ENCODE measurements around the gene U2AF2. TPM values are rescaled to one million over a fixed set of nuclear protein-coding genes. Genes with fewer than 3 reads are reported as not detected.
A peak's percentile ranks its signal among the peaks of the same experiment; 100 is the strongest.

Gene U2AF2
- total and polyA plus RNA-seq, 4 experiments from 2014 or later: 1.3 to 259 (median 135) TPM

- CTCF ChIA-PET (ENCODE audit: partially characterized antibody): interaction anchor here (0.6 to 9.1 kb wide), 13 partner anchors 8 to 472 kb away, joined by 3 to 94 read pairs (median 4); partner anchors contain the start of genes FIZ1, ZNF524 and ZNF865
- Histone ChIP-seq H3K27me3 (ENCODE audit: insufficient read depth, low read length) (no peaks in the 10 kb centered on the region), H3K9me3 (ENCODE audit: control insufficient read depth in 1 of 2, low read length in 2 of 2) (no peaks in the 10 kb centered on the region), H3K4me3 (ENCODE audit: low read length in 2 of 2) (peak overlapping the region; percentile 57 to 64), H3K36me3 (ENCODE audit: insufficient read depth, low read length) (no peaks in the 10 kb centered on the region), H3K4me1 (ENCODE audit: insufficient read depth, low read length) (peaks cover 38% of the 10 kb centered on the region), H3K27ac (ENCODE audit: low read depth, low read length) (peak overlapping the region; percentile 88)
- Mint-ChIP-seq H3K36me3 (peaks cover 0 to 11% of the 10 kb centered on the region in 2 donors), H3K27ac (peak overlapping the region; percentile 96 to 99 (median 98)), H3K4me1 (peaks cover 30 to 56% (median 42%) of the 10 kb centered on the region in 4 donors), H3K27me3 (no peaks in the 10 kb centered on the region), H3K4me3 (peak overlapping the region; percentile 88 to 96 (median 90)), H3K9me3 (no peaks in the 10 kb centered on the region)
- no peak for DNase-seq
- POLR2A ChIA-PET (ENCODE audit: partially characterized antibody): interaction anchor here (0.6 to 6.2 kb wide), 15 partner anchors 8 to 241 kb away, joined by 3 to 95 read pairs (median 7); partner anchors contain the start of genes FIZ1, TMEM238, U2AF2 and UBE2S
- intact Hi-C loops (cut with micrococcal nuclease): loop anchor here (10.0 kb wide), 1 partner anchor 240 kb away; the partner anchor contains the start of genes RPL28 and TMEM238
These were observed 29.9 kb upstream of the U2AF2 start for GRCh38 chr19:55625004-55625326.

DNA sequence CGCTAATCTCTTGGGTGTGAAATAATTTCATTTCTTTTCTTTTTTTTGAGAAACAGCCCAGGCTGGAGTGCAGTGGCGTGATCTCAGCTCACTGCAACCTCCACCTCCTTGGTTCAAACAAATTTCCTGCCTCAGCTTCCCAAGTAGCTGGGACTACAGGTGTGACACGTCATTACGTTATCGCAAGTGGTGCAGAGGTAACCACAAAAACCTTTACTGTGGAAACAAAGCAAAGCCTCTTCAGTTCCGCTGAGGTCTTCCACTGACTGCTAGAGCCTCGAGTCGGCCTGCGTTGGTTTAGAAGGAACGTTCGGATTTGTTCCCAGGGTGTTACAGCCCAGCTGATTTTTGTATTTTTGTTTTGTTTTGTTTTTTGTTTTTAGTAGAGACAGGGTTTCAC lies 28.5 kb upstream of the U2AF2 start:
- ChIA-PET CTCF (ENCODE audit: partially characterized antibody) (interaction anchor here (0.8 to 9.1 kb wide), 18 partner anchors 9 to 485 kb away, joined by 3 to 94 read pairs (median 4); partner anchors contain the start of genes FIZ1, NAT14, ZNF524 and ZNF865), POLR2A (ENCODE audit: partially characterized antibody) (interaction anchor here (0.8 to 6.2 kb wide), 18 partner anchors 9 to 508 kb away, joined by 3 to 95 read pairs (median 6); partner anchors contain the start of genes FIZ1, ISOC2, KMT5C and PPP1R12C)
- peaks cover 34% of the 10 kb centered on the region for H3K4me1 ChIP-seq (ENCODE audit: insufficient read depth, low read length)
- Mint-ChIP-seq H3K36me3 (peaks cover 0 to 8% of the 10 kb centered on the region in 2 donors), H3K9me3 (no peaks in the 10 kb centered on the region), H3K4me1 (peaks cover 25 to 43% (median 35%) of the 10 kb centered on the region in 4 donors), H3K4me3 (peak overlapping the region; percentile 78 to 93 (median 84)), H3K27ac (peak overlapping the region; percentile 87 to 97 (median 97)), H3K27me3 (no peaks in the 10 kb centered on the region)
- no peaks in the 10 kb centered on the region for H3K36me3 ChIP-seq (ENCODE audit: insufficient read depth, low read length)
- peak; percentile 84 to 90 (median 85) for DNase-seq
- intact Hi-C loops (cut with micrococcal nuclease): loop anchor here (1.0 to 10.0 kb wide), 2 partner anchors 46 to 242 kb away; partner anchors contain the start of genes RPL28, TMEM238 and ZNF579
- H3K9me3 ChIP-seq (ENCODE audit: control insufficient read depth in 1 of 2, low read length in 2 of 2): no peaks in the 10 kb centered on the region
- no peaks in the 10 kb centered on the region for H3K27me3 ChIP-seq (ENCODE audit: insufficient read depth, low read length)
- peak overlapping the region in 1 of 2 donors; percentile 7 for H3K4me3 ChIP-seq (ENCODE audit: low read length in 2 of 2)
- peak overlapping the region; percentile 61 for H3K27ac ChIP-seq (ENCODE audit: low read depth, low read length)

DNA sequence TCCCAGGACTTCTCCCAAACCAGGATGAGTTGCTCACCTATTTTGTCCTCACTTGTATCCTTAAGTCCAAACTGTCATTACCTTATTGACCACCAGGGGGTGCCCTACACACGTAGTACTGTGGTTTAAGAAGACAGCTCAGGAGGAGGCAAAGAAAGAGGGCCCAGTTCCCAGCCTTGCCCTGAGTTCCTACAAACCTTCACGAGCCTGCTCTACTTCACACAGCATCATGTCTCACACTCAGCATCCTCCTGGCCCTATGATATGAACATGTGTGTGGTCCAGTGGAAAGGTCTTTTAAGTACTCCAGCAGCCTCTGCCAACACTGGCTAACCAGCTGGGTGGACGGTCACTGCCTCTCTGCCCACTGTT lies 22.4 kb upstream of the U2AF2 start:
- no peaks in the 10 kb centered on the region for H3K9me3 ChIP-seq (ENCODE audit: control insufficient read depth in 1 of 2, low read length in 2 of 2)
- Mint-ChIP-seq H3K4me1 (peaks cover 30 to 55% (median 43%) of the 10 kb centered on the region in 4 donors), H3K4me3 (peak overlapping the region; percentile 4 to 68 (median 52)), H3K9me3 (peaks cover 0 to 4% (median 0%) of the 10 kb centered on the region in 8 donors), H3K36me3 (peaks cover 4 to 19% of the 10 kb centered on the region in 2 donors), H3K27me3 (no peaks in the 10 kb centered on the region), H3K27ac (peak overlapping the region; percentile 69 to 98 (median 91))
- ChIA-PET CTCF (ENCODE audit: partially characterized antibody) (interaction anchor here (0.8 to 7.6 kb wide), 27 partner anchors 9 to 569 kb away, joined by 3 to 165 read pairs (median 10); partner anchors contain the start of genes FIZ1, ISOC2, RDH13 and TMEM238), POLR2A (ENCODE audit: partially characterized antibody) (interaction anchor here (0.5 to 9.9 kb wide), 15 partner anchors 8 to 442 kb away, joined by 3 to 91 read pairs (median 5); partner anchors contain the start of genes FIZ1, U2AF2, ZNF524 and ZNF581)
- H3K27ac ChIP-seq (ENCODE audit: low read depth, low read length): no peak overlapping the region
- H3K4me1 ChIP-seq (ENCODE audit: insufficient read depth, low read length): peaks cover 41% of the 10 kb centered on the region
- H3K4me3 ChIP-seq (ENCODE audit: low read length in 2 of 2): no peak overlapping the region
- H3K36me3 ChIP-seq (ENCODE audit: insufficient read depth, low read length): no peaks in the 10 kb centered on the region
- peak; percentile 85 to 95 (median 88) for DNase-seq
- H3K27me3 ChIP-seq (ENCODE audit: insufficient read depth, low read length): no peaks in the 10 kb centered on the region
- intact Hi-C loops (cut with micrococcal nuclease): loop anchor here (1.0 to 10.0 kb wide), 5 partner anchors 8 to 435 kb away; partner anchors contain the start of genes PPP6R1 and ZNF784

GRCh38 chr19:55633861-55634260 lies 21.0 kb upstream of the U2AF2 start:
- Mint-ChIP-seq H3K9me3 (peaks cover 0 to 4% (median 0%) of the 10 kb centered on the region in 8 donors), H3K36me3 (peaks cover 10 to 24% of the 10 kb centered on the region in 2 donors), H3K27me3 (no peaks in the 10 kb centered on the region), H3K4me3 (peak overlapping the region in 2 of 8 donors; percentile 98 to 100), H3K27ac (peak overlapping the region in 2 of 7 donors; percentile 98 to 100), H3K4me1 (peaks cover 38 to 63% (median 49%) of the 10 kb centered on the region in 4 donors)
- DNase-seq: peak in 1 of 5 donors; percentile 13
- peaks cover 48% of the 10 kb centered on the region for H3K4me1 ChIP-seq (ENCODE audit: insufficient read depth, low read length)
- no peaks in the 10 kb centered on the region for H3K36me3 ChIP-seq (ENCODE audit: insufficient read depth, low read length)
- POLR2A ChIA-PET (ENCODE audit: partially characterized antibody): interaction anchor here (1.2 to 9.9 kb wide), 11 partner anchors 8 to 547 kb away, joined by 3 to 91 read pairs (median 11); partner anchors contain the start of genes CCDC106, FIZ1, U2AF2 and UBE2S
- no peaks in the 10 kb centered on the region for H3K9me3 ChIP-seq (ENCODE audit: control insufficient read depth in 1 of 2, low read length in 2 of 2)
- peak overlapping the region; percentile 9 to 20 for H3K4me3 ChIP-seq (ENCODE audit: low read length in 2 of 2)
- CTCF ChIA-PET (ENCODE audit: partially characterized antibody): interaction anchor here (0.7 to 7.6 kb wide), 21 partner anchors 9 to 545 kb away, joined by 3 to 165 read pairs (median 11); partner anchors contain the start of genes FIZ1, ISOC2, U2AF2 and ZNF524
- H3K27me3 ChIP-seq (ENCODE audit: insufficient read depth, low read length): no peaks in the 10 kb centered on the region
- intact Hi-C loops (cut with micrococcal nuclease): loop anchor here (1.0 to 10.0 kb wide), 4 partner anchors 41 to 433 kb away; partner anchors contain the start of genes EPN1, PPP6R1 and ZNF579
- H3K27ac ChIP-seq (ENCODE audit: low read depth, low read length): peak overlapping the region; percentile 100

- Mint-ChIP-seq H3K4me3 (peak overlapping the region; percentile 96 to 100 (median 100)), H3K9me3 (peaks cover 0 to 4% (median 0%) of the 10 kb centered on the region in 8 donors), H3K27me3 (no peaks in the 10 kb centered on the region), H3K4me1 (peaks cover 46 to 74% (median 58%) of the 10 kb centered on the region in 4 donors), H3K27ac (peak overlapping the region; percentile 98 to 100 (median 100)), H3K36me3 (peaks cover 14 to 28% of the 10 kb centered on the region in 2 donors)
- POLR2A ChIA-PET (ENCODE audit: partially characterized antibody): interaction anchor here (0.6 to 9.9 kb wide), 17 partner anchors 8 to 518 kb away, joined by 3 to 91 read pairs (median 6); partner anchors contain the start of genes CCDC106, FIZ1, ISOC2 and PPP1R12C
- CTCF ChIA-PET (ENCODE audit: partially characterized antibody): interaction anchor here (1.1 to 7.6 kb wide), 5 partner anchors 10 to 131 kb away, joined by 3 to 165 read pairs (median 6); no protein-coding TSS in a partner anchor
- no peaks in the 10 kb centered on the region for H3K36me3 ChIP-seq (ENCODE audit: insufficient read depth, low read length)
- H3K27ac ChIP-seq (ENCODE audit: low read depth, low read length): peak overlapping the region; percentile 100
- peaks cover 55% of the 10 kb centered on the region for H3K4me1 ChIP-seq (ENCODE audit: insufficient read depth, low read length)
- H3K27me3 ChIP-seq (ENCODE audit: insufficient read depth, low read length): no peaks in the 10 kb centered on the region
- peak overlapping the region; percentile 86 to 99 for H3K4me3 ChIP-seq (ENCODE audit: low read length in 2 of 2)
- DNase-seq: peak in 1 of 5 donors; percentile 57
- intact Hi-C loops (cut with micrococcal nuclease): loop anchor here (1.0 to 10.0 kb wide), 2 partner anchors 8 to 381 kb away; partner anchors contain the start of genes PPP6R1 and ZNF581
- no peaks in the 10 kb centered on the region for H3K9me3 ChIP-seq (ENCODE audit: control insufficient read depth in 1 of 2, low read length in 2 of 2)
These were observed 19.5 kb upstream of the U2AF2 start for GRCh38 chr19:55635334-55635717.

GRCh38 chr19:55635856-55636440 lies 18.9 kb upstream of the U2AF2 start:
- peak overlapping the region; percentile 86 to 99 for H3K4me3 ChIP-seq (ENCODE audit: low read length in 2 of 2)
- CTCF ChIA-PET (ENCODE audit: partially characterized antibody): interaction anchor here (1.1 to 3.8 kb wide), 6 partner anchors 10 to 169 kb away, joined by 4 to 17 read pairs (median 8); no protein-coding TSS in a partner anchor

More at GRCh38 chr19:55635856-55636440, 18.9 kb upstream of the U2AF2 start:
- Histone ChIP-seq H3K27me3 (ENCODE audit: insufficient read depth, low read length) (no peaks in the 10 kb centered on the region), H3K27ac (ENCODE audit: low read depth, low read length) (peak overlapping the region; percentile 100), H3K9me3 (ENCODE audit: control insufficient read depth in 1 of 2, low read length in 2 of 2) (no peaks in the 10 kb centered on the region), H3K4me1 (ENCODE audit: insufficient read depth, low read length) (peaks cover 59% of the 10 kb centered on the region), H3K36me3 (ENCODE audit: insufficient read depth, low read length) (no peaks in the 10 kb centered on the region)
- peak overlapping the region; percentile 96 to 100 (median 100) for H3K4me3 Mint-ChIP-seq
- H3K9me3 Mint-ChIP-seq: peaks cover 0 to 4% (median 0%) of the 10 kb centered on the region in 8 donors
- H3K27ac Mint-ChIP-seq: peak overlapping the region; percentile 98 to 100 (median 100)
- intact Hi-C loops (cut with micrococcal nuclease): loop anchor here (1.0 to 10.0 kb wide), 2 partner anchors 7 to 381 kb away; partner anchors contain the start of genes PPP6R1 and ZNF581
- H3K36me3 Mint-ChIP-seq: peaks cover 14 to 28% of the 10 kb centered on the region in 2 donors
- H3K4me1 Mint-ChIP-seq: peaks cover 48 to 77% (median 60%) of the 10 kb centered on the region in 4 donors
- DNase-seq: peak in 1 of 5 donors; percentile 20
- H3K27me3 Mint-ChIP-seq: no peaks in the 10 kb centered on the region
- POLR2A ChIA-PET (ENCODE audit: partially characterized antibody): interaction anchor here (1.0 to 9.9 kb wide), 13 partner anchors 10 to 518 kb away, joined by 3 to 91 read pairs (median 5); partner anchors contain the start of genes CCDC106, FIZ1, PPP1R12C and PPP6R1
